ENCODE measurements around the gene SLC35A4.

DNA sequence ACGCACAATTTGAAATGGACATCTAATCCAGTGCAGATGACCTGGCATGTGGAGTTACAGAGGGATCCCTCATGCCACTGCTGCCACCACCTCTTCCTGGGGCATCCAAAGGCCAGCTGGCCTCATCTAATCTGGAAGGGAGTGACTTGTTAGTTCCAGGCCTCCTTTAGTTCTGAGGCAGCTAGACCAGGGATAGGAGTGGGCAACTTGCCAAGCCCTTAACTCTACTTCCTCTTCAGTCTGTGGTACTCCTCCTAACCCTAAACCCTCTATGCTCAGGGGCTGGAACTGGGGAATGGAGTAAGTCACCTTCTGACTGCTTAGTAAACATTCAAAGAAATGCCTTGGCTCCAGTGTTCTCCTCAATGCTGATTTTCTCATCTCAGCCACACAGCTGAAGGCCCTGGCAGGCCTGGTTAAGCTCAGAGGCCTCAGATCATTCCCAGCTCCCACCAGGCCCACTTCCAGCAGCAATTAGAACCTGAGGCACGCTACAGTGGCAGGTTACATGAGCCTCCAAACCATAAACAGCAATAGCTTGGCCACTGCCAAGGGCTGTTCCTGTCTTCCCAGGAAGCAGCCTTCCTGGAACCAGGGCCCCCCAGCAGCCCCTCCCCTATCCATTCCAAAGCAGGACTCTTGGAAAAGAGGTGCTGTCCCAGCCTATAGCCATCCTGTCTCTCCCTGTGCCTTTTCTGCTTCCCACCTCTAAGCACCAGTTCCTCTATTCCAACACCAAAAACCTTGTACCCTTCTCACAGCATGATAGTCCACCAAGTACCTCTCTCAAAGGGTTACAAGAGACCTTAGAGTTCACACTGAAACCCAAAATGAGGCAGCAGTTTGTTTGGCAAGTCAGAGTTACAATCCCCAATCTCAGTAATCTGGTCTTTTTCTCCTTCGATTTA is 15.1 kb upstream of the SLC35A4 start:
- TF ChIP-seq, protein P1, sequence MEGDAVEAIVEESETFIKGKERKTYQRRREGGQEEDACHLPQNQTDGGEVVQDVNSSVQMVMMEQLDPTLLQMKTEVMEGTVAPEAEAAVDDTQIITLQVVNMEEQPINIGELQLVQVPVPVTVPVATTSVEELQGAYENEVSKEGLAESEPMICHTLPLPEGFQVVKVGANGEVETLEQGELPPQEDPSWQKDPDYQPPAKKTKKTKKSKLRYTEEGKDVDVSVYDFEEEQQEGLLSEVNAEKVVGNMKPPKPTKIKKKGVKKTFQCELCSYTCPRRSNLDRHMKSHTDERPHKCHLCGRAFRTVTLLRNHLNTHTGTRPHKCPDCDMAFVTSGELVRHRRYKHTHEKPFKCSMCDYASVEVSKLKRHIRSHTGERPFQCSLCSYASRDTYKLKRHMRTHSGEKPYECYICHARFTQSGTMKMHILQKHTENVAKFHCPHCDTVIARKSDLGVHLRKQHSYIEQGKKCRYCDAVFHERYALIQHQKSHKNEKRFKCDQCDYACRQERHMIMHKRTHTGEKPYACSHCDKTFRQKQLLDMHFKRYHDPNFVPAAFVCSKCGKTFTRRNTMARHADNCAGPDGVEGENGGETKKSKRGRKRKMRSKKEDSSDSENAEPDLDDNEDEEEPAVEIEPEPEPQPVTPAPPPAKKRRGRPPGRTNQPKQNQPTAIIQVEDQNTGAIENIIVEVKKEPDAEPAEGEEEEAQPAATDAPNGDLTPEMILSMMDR (IDR thresholded peaks at IDR 0.05; ENCODE audit: low read depth, low read length, poor library complexity, severe bottlenecking) = no peak
- no peak for TF ChIP-seq EZH2phosphoT487 (IDR thresholded peaks at IDR 0.05; ENCODE audit: borderline replicate concordance, low read length)
